HepG2 (cell line): ENCODE data around the gene CTPS2. TPM values are rescaled to one million over a fixed set of nuclear protein-coding genes. Genes with fewer than 3 reads are reported as not detected.

Experiments
- ATAC-seq: fragments of 200-7000 bp; cut with Tn5 transposase; 3 replicates; pipeline ENCODE4 v1.9.1; 2020; ENCODE audit warnings: mild to moderate bottlenecking, moderate library complexity
- BruUV-seq: library from RNA; stranded (reverse); fragments of 400-500 nt; replicated peaks from 2 replicates; lab custom pipeline; 2021; lab: Mats Ljungman, UMichigan
- CTCF ChIA-PET: fragments of 300-600 bp; formaldehyde crosslinking; extraction: SDS; loops from one replicate; lab custom pipeline; 2021; ENCODE audit warnings: low total read pairs, inconsistent platforms, low intra/inter-chr PET ratio; lab: Yijun Ruan, JAX
- POLR2A ChIA-PET: fragments of 350-600 bp; sonication (Branson Sonifier 250); formaldehyde crosslinking; loops from one replicate; lab custom pipeline; 2020; ENCODE audit warnings: antibody characterized with exemption, inconsistent platforms; lab: Yijun Ruan, JAX
- DNase-seq: peaks from one replicate; pipeline ENCODE4 v3.0.0-alpha.2; 2015; ENCODE audit warnings: low spot score
- FAIRE-seq: peaks from 3 replicates; lab custom pipeline; 2011; peaks lifted over from hg19 to GRCh38; lab: Jason Lieb, UNC
- H2AFZ ChIP-seq: one replicate; pipeline ENCODE4 v1.6.1; 2011; ENCODE audit warnings: low read length, inconsistent platforms
- H3K27ac ChIP-seq: fragments of 300-600 bp; 3 replicates; pipeline ENCODE4 v1.8.0; 2011; ENCODE audit warnings: mixed run types, mild to moderate bottlenecking, mixed read lengths, low read length, inconsistent platforms; ENCODE audit not compliant: insufficient read depth; ENCODE audit errors: extremely low read length
- H3K27me3 ChIP-seq, 2 experiments: fragments of 200-600 bp in 1 of 2; 2 replicates in 1 of 2; 3 replicates in 1 of 2; pipeline versions ENCODE4 v1.6.0 to v1.8.0; 2011; ENCODE audit warnings: low read length in 2 of 2, mild to moderate bottlenecking in 2 of 2, moderate library complexity in 2 of 2, inconsistent platforms in 1 of 2; ENCODE audit not compliant: insufficient read depth in 2 of 2, control insufficient read depth in 1 of 2
- H3K36me3 ChIP-seq, 2 experiments: fragments of 200-600 bp in 1 of 2; replicated peaks in 1 of 2; 2 replicates in 1 of 2; 3 replicates in 1 of 2; pipeline versions ENCODE4 v1.5.1 to v1.8.0; 2011; ENCODE audit warnings: low read length in 2 of 2, inconsistent platforms in 1 of 2; ENCODE audit not compliant: insufficient read depth in 2 of 2, control insufficient read depth in 1 of 2
- H3K4me1 ChIP-seq: 2 replicates; pipeline ENCODE4 v1.5.1; 2012; ENCODE audit warnings: low read length, inconsistent platforms; ENCODE audit not compliant: insufficient read depth
- H3K4me2 ChIP-seq: 2 replicates; pipeline ENCODE4 v1.6.0; 2011; ENCODE audit warnings: low read depth, low read length, inconsistent platforms
- H3K4me3 ChIP-seq, 3 experiments: fragments of 200-600 bp in 1 of 3; sonication (generic), shearing (Covaris generic) in 1 of 3; replicated peaks in 1 of 3; 2 replicates each; pipeline ENCODE4 v1.5.1; 2011 to 2016; ENCODE audit warnings: low read length in 3 of 3, inconsistent platforms in 2 of 3, low read depth in 2 of 3, mild to moderate bottlenecking in 2 of 3, control low read depth in 1 of 3, mixed read lengths in 1 of 3; ENCODE audit not compliant: insufficient read depth in 1 of 3
- H3K79me2 ChIP-seq: one replicate; pipeline ENCODE4 v1.6.1; 2011; ENCODE audit warnings: low read length, inconsistent platforms; ENCODE audit not compliant: insufficient read depth
- H3K9ac ChIP-seq: 2 replicates; pipeline ENCODE4 v1.6.0; 2011; ENCODE audit warnings: mild to moderate bottlenecking, low read depth, low read length, inconsistent platforms; ENCODE audit not compliant: insufficient read depth
- H3K9me3 ChIP-seq: 2 replicates; pipeline ENCODE4 v1.5.1; 2012; ENCODE audit warnings: mild to moderate bottlenecking, low read length
- H4K20me1 ChIP-seq: 2 replicates; pipeline ENCODE4 v1.6.0; 2011; ENCODE audit warnings: inconsistent platforms, mild to moderate bottlenecking, low read length, moderate library complexity; ENCODE audit not compliant: insufficient read depth
- ARHGAP35 ChIP-seq: sonication (generic); formaldehyde crosslinking; IDR thresholded peaks from 2 replicates; pipeline ENCODE4 v1.9.0; 2022; ENCODE audit warnings: mild to moderate bottlenecking, inconsistent platforms, moderate library complexity, missing genetic modification reagents, borderline replicate concordance
- ERF ChIP-seq: IDR thresholded peaks from 2 replicates; pipeline ENCODE4 v1.6.1; 2018; ENCODE audit warnings: missing biosample characterization, missing genetic modification reagents
- EZH2 ChIP-seq: conservative IDR thresholded peaks from 2 replicates; pipeline ENCODE4 v1.6.1; 2012; ENCODE audit warnings: mild to moderate bottlenecking, low read depth, low read length, moderate library complexity
- HMGXB4 ChIP-seq, 2 experiments: sonication (generic) in 1 of 2; formaldehyde crosslinking in 1 of 2; IDR thresholded peaks; 2 replicates each; pipeline versions ENCODE4 v1.4.0 to v1.6.1; 2018 to 2020; ENCODE audit warnings: missing genetic modification reagents in 2 of 2, borderline replicate concordance in 1 of 2, low read depth in 1 of 2, mild to moderate bottlenecking in 1 of 2, missing biosample characterization in 1 of 2
- TBP ChIP-seq: sonication (generic); formaldehyde crosslinking; IDR thresholded peaks from 2 replicates; pipeline ENCODE4 v1.5.0; 2020; ENCODE audit warnings: missing genetic modification reagents
- ZNF546 ChIP-seq: sonication (generic); formaldehyde crosslinking; conservative IDR thresholded peaks from 2 replicates; pipeline ENCODE4 v1.8.1; 2023; ENCODE audit warnings: mild to moderate bottlenecking, missing genetic modification reagents
- WGBS: methylation state at CpG from one replicate; pipeline ENCODE4 v1.1.6; 2017; ENCODE audit warnings: low lambda C conversion rate; 5-methylcytosine and 5-hydroxymethylcytosine counted together
- in situ Hi-C: cut with HindIII; loops from 2 replicates; pipeline ENCODE4 v1.10.0; 2017; ENCODE audit warnings: low pct_unique_long_range_greater_than_20kb; ENCODE audit not compliant: extremely low pct_ligation_motif_present
- intact Hi-C: fragments of 100-400 bp; cut with micrococcal nuclease; formaldehyde crosslinking; loops from one replicate; pipeline ENCODE4 v1.10.0; 2022; ENCODE audit not compliant: unreplicated experiment
- polyA plus RNA-seq, 8 experiments: library from polyadenylated mRNA; depleted of rRNA in 3 of 8; stranded (reverse) in 7 of 8; unstranded in 1 of 8; fragments of >200 nt; fragmentation: Illumina TruSeq in 4 of 8; extraction: Trizol in 4 of 8; gene quantifications; 2 replicates each; pipeline versions ENCODE4 v1.2.1 to v1.2.3, GENCODE V29; 2011 to 2016; ENCODE audit warnings: low read depth in 4 of 8, missing spikeins in 1 of 8, mixed read lengths in 1 of 8; ENCODE audit not compliant: insufficient read depth in 1 of 8
- total RNA-seq, 5 experiments: library from RNA; depleted of rRNA; stranded (reverse); fragments of >200 nt; fragmentation: Illumina TruSeq; extraction: Trizol; gene quantifications; 2 replicates each; pipeline ENCODE4 v1.2.3, GENCODE V29; 2016; ENCODE audit warnings: low read depth in 1 of 5
- TF ChIP-seq, protein P1 (sequence below): sonication (generic); formaldehyde crosslinking; IDR thresholded peaks from 2 replicates; pipeline ENCODE4 v1.9.0; 2021; ENCODE audit warnings: mild to moderate bottlenecking, missing genetic modification reagents
- TF ChIP-seq, protein P2 (sequence below): sonication (generic); formaldehyde crosslinking; conservative IDR thresholded peaks from 2 replicates; pipeline ENCODE4 v1.4.0; 2020; ENCODE audit warnings: mild to moderate bottlenecking, missing genetic modification reagents, moderate library complexity
- TF ChIP-seq, protein P3 (sequence below): sonication (generic); formaldehyde crosslinking; IDR thresholded peaks from 2 replicates; pipeline ENCODE4 v1.4.0; 2020; ENCODE audit warnings: mild to moderate bottlenecking, missing genetic modification reagents

The CTPS2 gene
- total and polyA plus RNA-seq, 2 of the 13 experiments (the other 11 are each of a cell fraction or from before 2014, with no cell fraction given), result 10.3 to 26.1 TPM

- in situ Hi-C loops (no loop called here), intact Hi-C loops (loop anchor here (10.0 kb wide), 2 partner anchors 66 to 1844 kb away; partner anchors contain the start of genes FANCB, MOSPD2 and TXLNG)
- Histone ChIP-seq H4K20me1 (no peaks in the 10 kb centered on the region), H3K9me3 (no peaks in the 10 kb centered on the region), H3K4me3 (peak overlapping the region; percentile 53 to 87 (median 59)), H3K27ac (peak overlapping the region; percentile 98), H2AFZ (no peak overlapping the region), H3K79me2 (peaks cover 31% of the 10 kb centered on the region), H3K9ac (peak overlapping the region; percentile 86), H3K36me3 (no peaks in the 10 kb centered on the region), H3K4me1 (peaks cover 35% of the 10 kb centered on the region), H3K27me3 (no peaks in the 10 kb centered on the region; a peak in 1 of 5 replicates), H3K4me2 (peak overlapping the region; percentile 95)
- DNase-seq (no peak), ATAC-seq (no peak), FAIRE-seq (no peak)
- POLR2A ChIA-PET, result interaction anchor here (0.7 to 2.2 kb wide), 16 partner anchors 8 to 929 kb away, joined by 3 to 72 read pairs (median 5); partner anchors contain the start of gene TXLNG
- WGBS, result 14% methylated on average over 5 of the region's 6 CpGs
- CTCF ChIA-PET, result no interaction called here
- TSS peak; percentile 100 for BruUV-seq
- TF ChIP-seq, protein P1, sequence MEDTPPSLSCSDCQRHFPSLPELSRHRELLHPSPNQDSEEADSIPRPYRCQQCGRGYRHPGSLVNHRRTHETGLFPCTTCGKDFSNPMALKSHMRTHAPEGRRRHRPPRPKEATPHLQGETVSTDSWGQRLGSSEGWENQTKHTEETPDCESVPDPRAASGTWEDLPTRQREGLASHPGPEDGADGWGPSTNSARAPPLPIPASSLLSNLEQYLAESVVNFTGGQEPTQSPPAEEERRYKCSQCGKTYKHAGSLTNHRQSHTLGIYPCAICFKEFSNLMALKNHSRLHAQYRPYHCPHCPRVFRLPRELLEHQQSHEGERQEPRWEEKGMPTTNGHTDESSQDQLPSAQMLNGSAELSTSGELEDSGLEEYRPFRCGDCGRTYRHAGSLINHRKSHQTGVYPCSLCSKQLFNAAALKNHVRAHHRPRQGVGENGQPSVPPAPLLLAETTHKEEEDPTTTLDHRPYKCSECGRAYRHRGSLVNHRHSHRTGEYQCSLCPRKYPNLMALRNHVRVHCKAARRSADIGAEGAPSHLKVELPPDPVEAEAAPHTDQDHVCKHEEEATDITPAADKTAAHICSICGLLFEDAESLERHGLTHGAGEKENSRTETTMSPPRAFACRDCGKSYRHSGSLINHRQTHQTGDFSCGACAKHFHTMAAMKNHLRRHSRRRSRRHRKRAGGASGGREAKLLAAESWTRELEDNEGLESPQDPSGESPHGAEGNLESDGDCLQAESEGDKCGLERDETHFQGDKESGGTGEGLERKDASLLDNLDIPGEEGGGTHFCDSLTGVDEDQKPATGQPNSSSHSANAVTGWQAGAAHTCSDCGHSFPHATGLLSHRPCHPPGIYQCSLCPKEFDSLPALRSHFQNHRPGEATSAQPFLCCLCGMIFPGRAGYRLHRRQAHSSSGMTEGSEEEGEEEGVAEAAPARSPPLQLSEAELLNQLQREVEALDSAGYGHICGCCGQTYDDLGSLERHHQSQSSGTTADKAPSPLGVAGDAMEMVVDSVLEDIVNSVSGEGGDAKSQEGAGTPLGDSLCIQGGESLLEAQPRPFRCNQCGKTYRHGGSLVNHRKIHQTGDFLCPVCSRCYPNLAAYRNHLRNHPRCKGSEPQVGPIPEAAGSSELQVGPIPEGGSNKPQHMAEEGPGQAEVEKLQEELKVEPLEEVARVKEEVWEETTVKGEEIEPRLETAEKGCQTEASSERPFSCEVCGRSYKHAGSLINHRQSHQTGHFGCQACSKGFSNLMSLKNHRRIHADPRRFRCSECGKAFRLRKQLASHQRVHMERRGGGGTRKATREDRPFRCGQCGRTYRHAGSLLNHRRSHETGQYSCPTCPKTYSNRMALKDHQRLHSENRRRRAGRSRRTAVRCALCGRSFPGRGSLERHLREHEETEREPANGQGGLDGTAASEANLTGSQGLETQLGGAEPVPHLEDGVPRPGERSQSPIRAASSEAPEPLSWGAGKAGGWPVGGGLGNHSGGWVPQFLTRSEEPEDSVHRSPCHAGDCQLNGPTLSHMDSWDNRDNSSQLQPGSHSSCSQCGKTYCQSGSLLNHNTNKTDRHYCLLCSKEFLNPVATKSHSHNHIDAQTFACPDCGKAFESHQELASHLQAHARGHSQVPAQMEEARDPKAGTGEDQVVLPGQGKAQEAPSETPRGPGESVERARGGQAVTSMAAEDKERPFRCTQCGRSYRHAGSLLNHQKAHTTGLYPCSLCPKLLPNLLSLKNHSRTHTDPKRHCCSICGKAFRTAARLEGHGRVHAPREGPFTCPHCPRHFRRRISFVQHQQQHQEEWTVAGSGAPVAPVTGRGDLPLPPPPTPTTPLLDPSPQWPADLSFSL (CRISPR knock-in tag), result no peak
- TF ChIP-seq, protein P2, sequence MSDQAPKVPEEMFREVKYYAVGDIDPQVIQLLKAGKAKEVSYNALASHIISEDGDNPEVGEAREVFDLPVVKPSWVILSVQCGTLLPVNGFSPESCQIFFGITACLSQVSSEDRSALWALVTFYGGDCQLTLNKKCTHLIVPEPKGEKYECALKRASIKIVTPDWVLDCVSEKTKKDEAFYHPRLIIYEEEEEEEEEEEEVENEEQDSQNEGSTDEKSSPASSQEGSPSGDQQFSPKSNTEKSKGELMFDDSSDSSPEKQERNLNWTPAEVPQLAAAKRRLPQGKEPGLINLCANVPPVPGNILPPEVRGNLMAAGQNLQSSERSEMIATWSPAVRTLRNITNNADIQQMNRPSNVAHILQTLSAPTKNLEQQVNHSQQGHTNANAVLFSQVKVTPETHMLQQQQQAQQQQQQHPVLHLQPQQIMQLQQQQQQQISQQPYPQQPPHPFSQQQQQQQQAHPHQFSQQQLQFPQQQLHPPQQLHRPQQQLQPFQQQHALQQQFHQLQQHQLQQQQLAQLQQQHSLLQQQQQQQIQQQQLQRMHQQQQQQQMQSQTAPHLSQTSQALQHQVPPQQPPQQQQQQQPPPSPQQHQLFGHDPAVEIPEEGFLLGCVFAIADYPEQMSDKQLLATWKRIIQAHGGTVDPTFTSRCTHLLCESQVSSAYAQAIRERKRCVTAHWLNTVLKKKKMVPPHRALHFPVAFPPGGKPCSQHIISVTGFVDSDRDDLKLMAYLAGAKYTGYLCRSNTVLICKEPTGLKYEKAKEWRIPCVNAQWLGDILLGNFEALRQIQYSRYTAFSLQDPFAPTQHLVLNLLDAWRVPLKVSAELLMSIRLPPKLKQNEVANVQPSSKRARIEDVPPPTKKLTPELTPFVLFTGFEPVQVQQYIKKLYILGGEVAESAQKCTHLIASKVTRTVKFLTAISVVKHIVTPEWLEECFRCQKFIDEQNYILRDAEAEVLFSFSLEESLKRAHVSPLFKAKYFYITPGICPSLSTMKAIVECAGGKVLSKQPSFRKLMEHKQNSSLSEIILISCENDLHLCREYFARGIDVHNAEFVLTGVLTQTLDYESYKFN (CRISPR knock-in tag), result no peak
- no peak for TF ChIP-seq TBP (CRISPR knock-in tag)
- TF ChIP-seq ZNF546 (CRISPR knock-in tag), result no peak
- TF ChIP-seq HMGXB4 (CRISPR knock-in tag; IDR thresholded peaks at IDR 0.05; ENCODE audit: borderline replicate concordance in 1 of 2, low read depth in 1 of 2), result no peak
- TF ChIP-seq ERF (CRISPR knock-in tag), result no peak
- TF ChIP-seq, protein P3, sequence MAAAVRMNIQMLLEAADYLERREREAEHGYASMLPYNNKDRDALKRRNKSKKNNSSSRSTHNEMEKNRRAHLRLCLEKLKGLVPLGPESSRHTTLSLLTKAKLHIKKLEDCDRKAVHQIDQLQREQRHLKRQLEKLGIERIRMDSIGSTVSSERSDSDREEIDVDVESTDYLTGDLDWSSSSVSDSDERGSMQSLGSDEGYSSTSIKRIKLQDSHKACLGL (CRISPR knock-in tag), result no peak
- no peak for TF ChIP-seq ARHGAP35 (CRISPR knock-in tag)
- no peak for TF ChIP-seq EZH2
Observed at GRCh38 chrX:16718824-16719333, 6.4 kb upstream of the CTPS2 start.
